ENCODE data around the gene KSR1. TPM values are rescaled to one million over a fixed set of nuclear protein-coding genes. Genes with fewer than 3 reads are reported as not detected.

The KSR1 gene
- total RNA-seq, 2 experiments from 2014 or later, result 96.6 to 113 TPM

DNA sequence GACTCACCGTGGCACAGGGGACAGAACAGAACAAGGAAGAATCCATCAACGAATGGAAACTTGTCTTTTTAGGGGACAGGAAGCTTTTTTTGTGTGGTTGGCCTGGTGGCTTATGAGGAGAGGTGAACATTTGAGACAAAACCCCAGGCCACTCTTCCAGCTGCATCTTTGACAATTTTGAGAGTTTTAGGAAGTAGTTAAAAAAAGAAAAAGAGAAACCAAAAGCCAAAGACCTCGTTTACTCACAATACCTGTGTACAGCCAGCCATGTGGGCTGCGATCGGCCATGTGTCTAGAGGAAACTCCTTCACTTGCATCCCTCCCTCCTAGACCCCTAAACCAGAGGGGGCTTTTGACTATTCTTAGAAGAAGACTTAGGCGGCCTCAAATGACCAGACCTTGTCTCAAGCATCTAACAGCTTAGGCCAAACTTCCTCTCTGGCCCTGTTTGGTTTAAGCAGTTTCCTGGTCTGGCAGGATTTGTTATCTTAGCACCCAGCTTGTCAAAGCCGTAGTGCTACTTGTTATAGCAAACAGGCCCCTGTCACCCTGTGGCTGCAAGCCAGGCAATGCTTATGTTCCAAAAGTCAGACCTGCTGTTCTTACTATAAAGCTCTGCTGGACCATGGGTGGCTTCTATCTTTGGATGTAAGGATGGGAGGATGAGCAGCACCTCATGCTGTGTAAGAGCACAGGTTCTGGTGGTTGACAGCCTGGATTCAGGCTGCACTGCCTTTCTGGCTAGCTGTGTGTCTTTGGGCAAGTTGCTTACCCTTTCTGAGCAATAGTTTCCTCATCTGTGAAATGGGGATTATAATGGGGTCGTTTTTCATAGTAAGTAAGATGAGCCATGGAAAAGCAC is 17.7 kb downstream of the KSR1 start:
- POLR2A ChIA-PET, result interaction anchor here (0.6 to 3.4 kb wide), 12 partner anchors 15 to 179 kb away, joined by 3 to 23 read pairs (median 4); partner anchors contain the start of genes KSR1 and WSB1
- intact Hi-C loops (cut with DNase I, micrococcal nuclease), result loop anchor here (1.0 to 10.0 kb wide), 14 partner anchors 8 to 573 kb away; partner anchors contain the start of genes KSR1 (in 1 of the 2), NLK (in 1 of the 2) and WSB1 (in 1 of the 2)
- Mint-ChIP-seq H3K27me3 (no peaks in the 10 kb centered on the region), H3K27ac (peak overlapping the region; percentile 98), H3K4me1 (peaks cover 94% of the 10 kb centered on the region), H3K36me3 (ENCODE audit: low read depth) (peaks cover 19% of the 10 kb centered on the region), H3K9me3 (ENCODE audit: low read depth) (no peaks in the 10 kb centered on the region), H3K4me3 (peak overlapping the region; percentile 50)
- peak; percentile 93 for DNase-seq
- ATAC-seq, result peak; percentile 25
- CTCF ChIA-PET, result interaction anchor here (0.7 to 2.4 kb wide), 11 partner anchors 9 to 130 kb away, joined by 3 to 9 read pairs (median 4); partner anchors contain the start of gene KSR1

DNA sequence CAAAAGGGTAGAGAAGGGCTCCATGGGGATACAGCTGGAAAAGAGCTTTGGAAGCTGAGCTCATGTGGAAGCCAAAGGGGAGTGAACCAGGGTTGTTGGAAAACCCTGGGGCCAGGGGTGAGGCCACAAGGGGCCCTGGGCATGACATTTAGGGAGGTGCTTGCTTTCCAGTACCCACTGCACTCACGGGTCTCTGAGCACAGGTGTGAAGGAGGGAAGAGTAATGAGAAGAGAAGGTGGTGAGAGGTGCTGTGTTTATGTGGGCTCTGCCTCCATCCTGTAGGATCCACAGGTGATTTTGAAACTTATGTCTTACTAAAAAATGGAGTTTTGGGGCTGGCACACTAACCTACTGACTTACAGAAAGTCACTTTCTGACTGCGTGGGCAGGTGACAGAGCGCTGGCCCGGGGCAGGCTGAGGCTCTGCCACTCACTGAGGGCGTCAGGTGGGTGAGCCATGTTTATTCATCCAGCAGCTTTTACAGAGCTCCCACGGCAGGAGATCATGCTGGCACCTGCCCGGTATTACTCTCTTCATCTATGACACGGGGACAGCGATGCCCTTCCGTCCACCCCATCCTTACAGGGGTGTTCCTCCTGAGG is 18.9 kb downstream of the KSR1 start:
- no peaks in the 10 kb centered on the region for H3K9me3 Mint-ChIP-seq (ENCODE audit: low read depth)
- peak overlapping the region; percentile 89 for H3K27ac Mint-ChIP-seq
- ChIA-PET POLR2A (interaction anchor here (1.6 to 3.4 kb wide), 4 partner anchors 9 to 69 kb away, joined by 8 to 23 read pairs (median 14); partner anchors contain the start of gene KSR1), CTCF (interaction anchor here (0.7 to 1.9 kb wide), 7 partner anchors 8 to 330 kb away, joined by 3 to 6 read pairs (median 4); no protein-coding TSS in a partner anchor)
- DNase-seq, result peak; percentile 88
- peak overlapping the region; percentile 46 for H3K4me3 Mint-ChIP-seq
- H3K4me1 Mint-ChIP-seq, result peaks cover 94% of the 10 kb centered on the region
- peaks cover 16% of the 10 kb centered on the region for H3K36me3 Mint-ChIP-seq (ENCODE audit: low read depth)
- peak; percentile 41 for ATAC-seq
- intact Hi-C loops (cut with DNase I, micrococcal nuclease), result loop anchor here (1.0 to 10.0 kb wide), 6 partner anchors 8 to 570 kb away; partner anchors contain the start of gene NLK (in 1 of the 2)
- H3K27me3 Mint-ChIP-seq, result no peaks in the 10 kb centered on the region

DNA sequence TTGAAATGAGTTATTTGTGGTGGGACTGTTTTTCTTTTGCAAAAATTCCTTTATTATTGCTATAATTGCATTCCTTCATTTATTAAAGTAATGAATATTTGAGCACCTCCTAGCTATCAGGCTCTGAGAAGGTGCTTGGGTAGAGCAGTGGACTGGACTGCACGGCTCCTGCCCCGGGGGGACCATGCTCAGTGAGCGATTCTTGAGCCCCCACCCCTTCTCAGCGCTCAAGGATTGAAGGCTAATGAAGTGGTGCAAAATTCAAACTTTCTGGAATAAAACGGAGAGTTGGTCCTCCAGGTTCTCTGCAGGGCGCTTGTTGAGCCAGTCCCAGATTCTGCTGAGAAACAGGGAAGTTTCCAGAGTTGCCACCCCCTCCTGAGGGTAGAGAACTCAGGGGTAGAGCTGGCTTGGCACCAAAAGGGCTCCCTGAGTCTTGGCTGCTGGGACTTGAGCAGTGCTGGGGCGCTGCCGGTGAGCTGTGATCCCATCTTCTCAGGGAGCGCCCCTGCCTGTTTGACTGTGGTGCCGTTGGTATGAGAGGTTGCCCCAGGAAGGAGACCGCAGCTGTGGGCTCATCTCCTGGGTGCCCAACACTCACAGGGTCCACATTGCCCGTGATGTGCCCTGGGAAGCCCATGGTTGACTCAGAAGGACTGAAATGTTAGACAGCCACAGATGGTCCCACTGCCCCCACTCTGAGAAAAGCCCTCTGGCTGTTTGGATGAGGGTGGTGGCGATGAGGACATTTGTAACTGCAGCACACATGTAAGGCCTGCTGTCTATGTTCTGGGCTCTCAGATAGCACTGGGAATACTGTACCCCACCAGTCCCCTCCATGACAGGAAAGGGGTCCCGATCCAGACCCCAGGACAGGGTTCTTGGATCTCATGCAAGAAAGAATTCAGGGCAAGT is 20.0 kb downstream of the KSR1 start:
- intact Hi-C loops (cut with DNase I, micrococcal nuclease), result loop anchor here (1.0 to 10.0 kb wide), 7 partner anchors 9 to 569 kb away; partner anchors contain the start of gene NLK (in 1 of the 2)
- ChIA-PET CTCF (interaction anchor here (0.8 to 1.5 kb wide), 5 partner anchors 9 to 70 kb away, joined by 3 to 6 read pairs (median 3); no protein-coding TSS in a partner anchor), POLR2A (interaction anchor here (1.5 to 3.4 kb wide), 4 partner anchors 9 to 68 kb away, joined by 6 to 23 read pairs (median 12); no protein-coding TSS in a partner anchor)
- ATAC-seq, result no peak
- no peak for DNase-seq
- H3K27me3 Mint-ChIP-seq, result no peaks in the 10 kb centered on the region
- peaks cover 94% of the 10 kb centered on the region for H3K4me1 Mint-ChIP-seq
- peaks cover 12% of the 10 kb centered on the region for H3K36me3 Mint-ChIP-seq (ENCODE audit: low read depth)
- no peaks in the 10 kb centered on the region for H3K9me3 Mint-ChIP-seq (ENCODE audit: low read depth)
- H3K4me3 Mint-ChIP-seq, result no peak overlapping the region
- peak overlapping the region; percentile 89 for H3K27ac Mint-ChIP-seq

DNA sequence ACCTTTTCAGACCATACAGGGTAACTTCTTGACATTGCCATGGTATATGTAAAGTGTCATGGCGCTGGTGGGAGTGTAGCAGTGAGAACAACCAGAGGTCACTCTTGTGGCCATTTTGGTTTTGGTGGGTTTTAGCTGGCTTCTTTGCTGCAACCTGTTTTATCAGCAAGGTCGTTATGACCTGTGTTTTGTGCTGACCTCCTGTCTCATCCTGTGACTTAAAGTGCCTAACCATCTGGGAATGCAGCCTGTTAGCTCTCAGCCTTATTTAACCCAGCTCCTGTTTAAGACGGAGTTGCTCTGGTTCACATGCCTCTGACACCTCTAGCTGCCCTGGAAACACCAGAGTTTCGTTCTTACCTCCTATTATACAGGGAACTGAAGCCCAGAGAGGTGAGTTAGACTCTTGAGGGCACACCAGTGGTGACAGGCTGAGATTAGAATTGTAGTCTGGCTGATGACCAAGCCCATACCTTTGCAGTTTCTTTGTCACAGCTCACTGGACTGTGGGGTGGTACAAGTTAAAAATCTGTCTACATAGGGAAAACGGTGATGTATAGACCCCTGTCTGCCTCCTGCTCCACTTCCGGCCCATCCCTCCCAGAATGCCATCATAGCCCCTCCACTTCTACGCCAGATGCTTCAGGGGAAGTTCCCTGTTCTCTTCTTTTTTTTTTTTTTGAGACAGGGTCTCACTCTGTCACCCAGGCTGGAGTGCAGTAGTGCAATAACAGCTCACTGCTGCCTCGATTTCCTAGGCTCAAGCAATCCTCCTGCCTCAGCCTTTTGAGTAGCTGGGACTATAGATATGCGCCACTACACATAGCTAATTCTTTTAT is 21.0 kb downstream of the KSR1 start:
- peak overlapping the region; percentile 14 for H3K27ac Mint-ChIP-seq
- H3K36me3 Mint-ChIP-seq (ENCODE audit: low read depth), result peaks cover 13% of the 10 kb centered on the region
- H3K27me3 Mint-ChIP-seq, result no peaks in the 10 kb centered on the region
- H3K9me3 Mint-ChIP-seq (ENCODE audit: low read depth), result no peaks in the 10 kb centered on the region
- ChIA-PET CTCF (interaction anchor here (1.0 kb wide), 1 partner anchor 10 kb away, joined by 5 read pairs; no protein-coding TSS in a partner anchor), POLR2A (interaction anchor here (0.6 to 1.5 kb wide), 3 partner anchors 10 to 236 kb away, joined by 3 to 6 read pairs (median 3); no protein-coding TSS in a partner anchor)
- no peak for ATAC-seq
- DNase-seq, result no peak
- no peak overlapping the region for H3K4me3 Mint-ChIP-seq
- intact Hi-C loops (cut with DNase I, micrococcal nuclease), result loop anchor here (2.0 to 10.0 kb wide), 3 partner anchors 20 to 568 kb away; partner anchors contain the start of gene NLK (in 1 of the 2)
- H3K4me1 Mint-ChIP-seq, result peaks cover 94% of the 10 kb centered on the region

DNA sequence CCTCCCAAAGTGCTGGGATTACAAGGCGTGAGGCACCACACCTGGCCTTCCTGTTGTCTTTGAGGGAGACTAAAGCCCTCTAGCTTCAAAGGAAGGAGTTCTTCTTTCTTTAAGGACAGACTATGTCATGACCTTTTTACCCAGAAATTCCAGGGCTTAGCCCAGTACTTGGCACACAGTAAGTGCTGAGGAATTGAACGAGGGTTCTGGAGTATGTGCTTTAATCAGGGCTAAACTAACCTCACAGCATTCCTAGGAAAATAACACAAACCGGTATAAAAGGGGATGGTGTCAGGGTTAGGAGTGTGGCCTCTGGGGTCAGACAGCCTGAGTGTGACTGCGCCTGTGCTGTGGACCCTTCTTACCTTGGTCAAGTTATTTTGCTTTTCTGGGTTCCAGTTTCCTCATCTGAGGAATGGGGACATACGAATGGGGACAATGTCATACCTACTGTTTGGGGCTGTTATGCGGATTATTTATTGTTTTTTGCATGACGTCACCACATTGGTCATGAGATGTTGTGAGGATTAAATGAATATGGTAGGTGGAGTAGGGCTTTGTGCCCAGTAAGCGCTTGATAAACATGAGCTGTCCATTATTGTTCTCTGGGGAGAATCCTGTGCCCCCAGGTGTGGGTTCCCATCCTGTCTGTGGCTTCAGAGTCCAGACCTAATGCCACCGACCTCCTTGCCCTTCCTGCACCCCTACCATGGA is 21.9 kb downstream of the KSR1 start:
- Mint-ChIP-seq H3K9me3 (ENCODE audit: low read depth) (no peaks in the 10 kb centered on the region), H3K4me3 (no peak overlapping the region), H3K27ac (no peak overlapping the region), H3K4me1 (peaks cover 92% of the 10 kb centered on the region), H3K27me3 (no peaks in the 10 kb centered on the region), H3K36me3 (ENCODE audit: low read depth) (peaks cover 13% of the 10 kb centered on the region)
- ChIA-PET POLR2A (interaction anchor here (0.6 to 1.5 kb wide), 3 partner anchors 11 to 237 kb away, joined by 3 to 6 read pairs (median 3); no protein-coding TSS in a partner anchor), CTCF (interaction anchor here (0.6 to 1.0 kb wide), 2 partner anchors 11 to 242 kb away, joined by 3 to 5 read pairs; no protein-coding TSS in a partner anchor)
- ATAC-seq (no peak), DNase-seq (no peak)
- intact Hi-C loops (cut with DNase I, micrococcal nuclease), result loop anchor here (2.0 to 10.0 kb wide), 3 partner anchors 19 to 567 kb away; partner anchors contain the start of gene NLK (in 1 of the 2)

DNA sequence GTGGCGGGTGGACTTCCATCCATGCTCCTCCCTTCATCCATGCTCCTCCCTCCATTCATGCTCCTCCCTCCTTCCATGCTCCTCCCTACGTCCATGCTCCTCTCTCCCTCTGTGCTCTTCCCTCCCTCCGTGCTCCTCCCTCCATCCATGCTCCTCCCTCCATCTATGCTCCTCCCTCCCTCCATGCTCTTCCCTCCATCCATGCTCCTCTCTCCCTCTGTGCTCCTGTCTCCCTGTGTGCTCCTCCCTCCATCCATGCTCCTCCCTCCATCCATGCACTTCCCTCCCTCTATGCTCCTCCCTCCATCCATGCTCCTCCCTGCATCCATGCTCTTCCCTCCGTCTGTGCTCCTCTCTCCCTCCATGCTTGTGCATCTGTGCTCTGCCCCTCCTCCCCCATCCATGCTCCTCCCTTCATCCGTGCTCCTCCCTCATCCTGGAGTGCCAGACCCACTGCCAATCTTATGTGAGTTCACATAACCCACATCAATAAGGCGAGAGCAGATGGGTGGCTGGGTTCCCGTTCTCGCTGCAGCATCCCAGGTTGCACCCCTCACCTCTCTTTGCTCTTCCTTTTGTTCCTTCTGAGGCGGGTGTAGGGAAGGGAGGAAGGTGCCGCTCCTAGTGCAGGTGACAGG is 22.8 kb downstream of the KSR1 start:
- peaks cover 83% of the 10 kb centered on the region for H3K4me1 Mint-ChIP-seq
- intact Hi-C loops (cut with DNase I, micrococcal nuclease), result loop anchor here in 1 of 2 experiments (10.0 kb wide), 2 partner anchors 94 to 566 kb away; partner anchors contain the start of gene NLK
- peaks cover 19% of the 10 kb centered on the region for H3K36me3 Mint-ChIP-seq (ENCODE audit: low read depth)

DNA sequence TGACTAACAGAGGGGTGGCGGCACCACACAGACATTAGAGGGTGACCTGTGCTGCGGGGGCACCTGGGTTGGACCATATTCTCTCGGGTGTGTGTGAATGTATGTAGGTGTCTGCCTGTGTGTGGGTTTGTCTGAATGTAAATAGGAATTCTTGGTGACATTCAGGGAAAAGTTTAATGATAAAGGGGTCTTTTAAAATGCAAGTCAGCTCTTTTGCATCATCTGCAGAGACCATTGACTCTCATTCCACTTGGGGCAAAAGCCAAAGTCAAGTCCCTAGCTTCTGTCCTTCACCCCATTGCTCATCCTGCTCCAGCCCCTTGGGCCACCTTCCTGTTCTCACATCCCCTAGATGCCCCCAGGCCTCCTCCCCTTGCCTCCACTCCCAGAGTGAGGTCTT is 23.6 kb downstream of the KSR1 start:
- intact Hi-C loops (cut with DNase I, micrococcal nuclease), result loop anchor here in 1 of 2 experiments (10.0 kb wide), 2 partner anchors 95 to 565 kb away; partner anchors contain the start of gene NLK
- peak overlapping the region; percentile 75 for H3K27ac Mint-ChIP-seq
- ATAC-seq, result no peak
- peaks cover 75% of the 10 kb centered on the region for H3K4me1 Mint-ChIP-seq
- H3K9me3 Mint-ChIP-seq (ENCODE audit: low read depth), result no peaks in the 10 kb centered on the region
- H3K36me3 Mint-ChIP-seq (ENCODE audit: low read depth), result peaks cover 19% of the 10 kb centered on the region
- no peak overlapping the region for H3K4me3 Mint-ChIP-seq
- ChIA-PET POLR2A (no interaction called here), CTCF (interaction anchor here (1.1 kb wide), 1 partner anchor 49 kb away, joined by 3 read pairs; no protein-coding TSS in a partner anchor)
- no peak for DNase-seq
- H3K27me3 Mint-ChIP-seq, result no peaks in the 10 kb centered on the region

More for the DNA sequence above, 22.8 kb downstream of the KSR1 start:
- CTCF ChIA-PET, result interaction anchor here (0.6 kb wide), 1 partner anchor 243 kb away, joined by 3 read pairs; no protein-coding TSS in a partner anchor
- peak; percentile 21 for DNase-seq
- ATAC-seq, result no peak
- Mint-ChIP-seq H3K27ac (peak overlapping the region; percentile 10), H3K4me3 (no peak overlapping the region), H3K9me3 (ENCODE audit: low read depth) (no peaks in the 10 kb centered on the region), H3K27me3 (no peaks in the 10 kb centered on the region)
- POLR2A ChIA-PET, result no interaction called here

DNA sequence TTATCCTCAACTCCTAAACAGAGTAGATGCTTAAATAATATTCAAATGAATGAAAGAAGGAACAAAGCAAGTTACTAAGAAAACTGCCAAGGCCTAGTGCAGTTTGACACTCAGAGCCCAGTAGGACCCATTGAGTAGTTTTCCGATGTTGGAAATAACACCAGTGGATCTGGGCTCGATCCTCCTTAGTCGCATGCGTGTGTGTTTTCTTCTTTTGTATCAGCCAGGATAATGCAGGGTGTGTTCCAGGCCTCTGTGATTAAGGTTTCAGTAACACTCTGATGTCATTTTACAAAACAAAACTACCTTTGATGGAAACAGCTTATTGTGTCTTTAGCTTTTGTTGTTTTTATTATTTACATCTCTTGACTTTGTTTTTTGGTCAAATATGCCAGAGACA is 24.5 kb downstream of the KSR1 start:
- CTCF ChIA-PET, result interaction anchor here (1.1 to 2.1 kb wide), 4 partner anchors 14 to 244 kb away, joined by 3 to 11 read pairs (median 4); no protein-coding TSS in a partner anchor
- peak overlapping the region; percentile 4 for H3K4me3 Mint-ChIP-seq
- peaks cover 66% of the 10 kb centered on the region for H3K4me1 Mint-ChIP-seq
- peaks cover 14% of the 10 kb centered on the region for H3K36me3 Mint-ChIP-seq (ENCODE audit: low read depth)
- peak overlapping the region; percentile 75 for H3K27ac Mint-ChIP-seq
- DNase-seq (peak; percentile 22), ATAC-seq (peak; percentile 62)
- no peaks in the 10 kb centered on the region for H3K9me3 Mint-ChIP-seq (ENCODE audit: low read depth)
- POLR2A ChIA-PET, result interaction anchor here (0.6 to 0.7 kb wide), 2 partner anchors 99 to 119 kb away, joined by 3 to 4 read pairs; no protein-coding TSS in a partner anchor
- intact Hi-C loops (cut with DNase I, micrococcal nuclease), result no loop called here
- H3K27me3 Mint-ChIP-seq, result no peaks in the 10 kb centered on the region

Data from activated CD4-positive, alpha-beta T cell treated with anti-CD3 and anti-CD28 coated beads for 36 hours (primary cell).